Gastrocnemius medialis (tissue), 4 donors: ENCODE data around the gene LMBRD2. TPM values are rescaled to one million over a fixed set of nuclear protein-coding genes. Genes with fewer than 3 reads are reported as not detected.

Source experiments
- ATAC-seq, 2 donors: fragments of 150-250 bp; one replicate each; pipeline ENCODE4 v1.9.1; 2016
- DNase-seq, 2 donors: peaks; one replicate each; pipeline ENCODE4 v3.0.0-alpha.2; 2019
- H3K27ac ChIP-seq, 4 donors: fragments of 200-600 bp; sonication (generic); 1 replicate in 1 of 4; 2 replicates in 3 of 4; pipeline ENCODE4 v1.5.1; 2016 to 2018; ENCODE audit warnings: mild to moderate bottlenecking in 2 of 4, moderate library complexity in 1 of 4
- H3K27me3 ChIP-seq, 3 donors: fragments of 200-600 bp; sonication (generic) in 2 of 3; 1 replicate in 1 of 3; 2 replicates in 2 of 3; pipeline versions ENCODE4 v1.5.1 to v1.6.0; 2016 to 2019; ENCODE audit warnings: mild to moderate bottlenecking in 1 of 3, moderate library complexity in 1 of 3
- H3K36me3 ChIP-seq, 2 donors: fragments of 200-600 bp; sonication (generic) in 1 of 2; one replicate each; pipeline ENCODE4 v1.5.1; 2017 to 2018
- H3K4me1 ChIP-seq, 2 donors: fragments of 200-600 bp; sonication (generic) in 1 of 2; one replicate each; pipeline ENCODE4 v1.5.1; 2016 to 2017; ENCODE audit warnings: mild to moderate bottlenecking in 2 of 2
- H3K4me3 ChIP-seq, 4 donors: fragments of 200-600 bp; sonication (generic) in 3 of 4; 1 replicate in 1 of 4; 2 replicates in 3 of 4; pipeline ENCODE4 v1.5.1; 2016 to 2019; ENCODE audit warnings: mild to moderate bottlenecking in 2 of 4
- H3K9me3 ChIP-seq, 3 donors: fragments of 200-600 bp; sonication (generic) in 2 of 3; 1 replicate in 1 of 3; 2 replicates in 2 of 3; pipeline ENCODE4 v1.5.1; 2016 to 2019
- CTCF ChIP-seq, 5 experiments: fragments of 450-650 bp in 3 of 5; fragments of 200-600 bp in 2 of 5; sonication (generic) in 2 of 5; IDR thresholded peaks in 4 of 5; conservative IDR thresholded peaks in 1 of 5; 1 replicate in 4 of 5; 2 replicates in 1 of 5; pipeline ENCODE4 v1.5.1; 2016 to 2019; ENCODE audit warnings: antibody characterized with exemption in 5 of 5, mild to moderate bottlenecking in 3 of 5, moderate library complexity in 3 of 5
- POLR2A ChIP-seq, 2 donors: fragments of 450-650 bp; IDR thresholded peaks; one replicate each; pipeline ENCODE4 v1.6.1; 2017; ENCODE audit warnings: antibody characterized with exemption in 2 of 2, mild to moderate bottlenecking in 2 of 2, moderate library complexity in 2 of 2
- in situ Hi-C, 4 donors: fragments of 200-750 bp; cut with MboI; loops; one replicate each; pipeline versions ENCODE4 v1.15.0 to v1.8.0; 2017; ENCODE audit warnings: low sequenced_read_pairs in 4 of 4
- intact Hi-C: fragments of 100-400 bp; cut with DNase I; formaldehyde crosslinking; loops from one replicate; pipeline ENCODE4 v1.15.1; 2023; ENCODE audit warnings: low total_unique reads
- total RNA-seq, 4 donors: library from RNA; depleted of rRNA; stranded (reverse); fragments of >200 nt; gene quantifications; one replicate each; pipeline versions ENCODE4 v1.1.0 to v1.2.3, GENCODE V29; 2016

Gene LMBRD2
- total RNA-seq, 4 donors from 2014 or later, result 12.2 to 29.0 (median 21.3) TPM

- intact Hi-C loops (no loop called here), in situ Hi-C loops (no loop called here)
- no peak for ATAC-seq
These were observed 94.3 kb downstream of the LMBRD2 start for GRCh38 chr5:36057386-36057785.

DNA sequence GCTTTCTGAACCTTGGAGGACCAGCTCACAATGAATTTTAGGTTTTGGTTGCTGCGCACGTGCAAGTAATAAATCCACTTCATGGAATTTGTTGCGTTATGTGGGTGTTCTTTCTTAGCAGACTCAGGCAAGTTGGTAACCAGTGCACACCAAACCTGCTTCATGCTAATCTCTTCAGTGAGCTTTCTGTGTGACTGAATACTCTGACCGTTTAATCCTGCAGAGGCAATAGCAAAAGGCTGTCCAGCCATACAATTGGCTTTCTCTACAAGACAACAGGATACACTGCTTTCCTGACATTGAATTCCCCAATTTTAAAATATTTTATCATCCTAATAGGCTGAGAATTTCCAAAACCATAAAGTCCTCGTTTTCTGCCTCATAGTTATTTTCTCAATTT, 95.3 kb downstream of the LMBRD2 start:
- ATAC-seq, result no peak
- Histone ChIP-seq H3K36me3 (no peaks in the 10 kb centered on the region), H3K27me3 (no peaks in the 10 kb centered on the region), H3K9me3 (no peaks in the 10 kb centered on the region), H3K27ac (no peak overlapping the region), H3K4me3 (no peak overlapping the region), H3K4me1 (no peaks in the 10 kb centered on the region)
- no peak for TF ChIP-seq POLR2A (IDR thresholded peaks at IDR 0.05)
- no peak for TF ChIP-seq CTCF (IDR thresholded peaks at IDR 0.05 in 4 of 5, conservative IDR thresholded peaks at IDR 0.05 in 1 of 5)
- no peak for DNase-seq
- intact Hi-C loops, result no loop called here
- in situ Hi-C loops, result no loop called here

More at GRCh38 chr5:36057386-36057785, 94.3 kb downstream of the LMBRD2 start:
- no peaks in the 10 kb centered on the region for H3K36me3 ChIP-seq
- H3K4me3 ChIP-seq, result no peak overlapping the region
- TF ChIP-seq CTCF (IDR thresholded peaks at IDR 0.05 in 4 of 5, conservative IDR thresholded peaks at IDR 0.05 in 1 of 5) (no peak), POLR2A (IDR thresholded peaks at IDR 0.05) (no peak)
- H3K9me3 ChIP-seq, result no peaks in the 10 kb centered on the region
- no peaks in the 10 kb centered on the region for H3K4me1 ChIP-seq
- DNase-seq, result no peak
- no peak overlapping the region for H3K27ac ChIP-seq
- no peaks in the 10 kb centered on the region for H3K27me3 ChIP-seq

DNA sequence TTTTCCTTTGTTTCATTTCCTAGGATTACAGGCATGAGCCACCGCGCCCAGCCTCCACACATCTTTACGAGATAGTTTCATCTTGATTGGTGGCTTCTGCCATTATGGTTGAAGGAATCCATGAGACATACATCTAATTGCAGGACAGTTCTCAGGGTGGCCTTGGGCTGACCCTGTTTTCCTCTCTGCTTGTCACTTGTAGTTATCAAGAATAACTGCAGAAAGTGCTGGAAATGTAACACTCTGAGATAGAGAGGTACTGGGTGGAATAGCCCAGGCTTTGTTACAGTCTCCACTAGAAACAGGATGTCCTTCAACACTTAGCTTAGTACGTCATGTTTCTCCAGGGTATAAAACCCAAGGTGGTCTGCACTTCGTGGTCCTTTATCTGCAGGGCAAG, 95.7 kb downstream of the LMBRD2 start:
- H3K27ac ChIP-seq, result no peak overlapping the region
- H3K36me3 ChIP-seq, result no peaks in the 10 kb centered on the region
- no peaks in the 10 kb centered on the region for H3K27me3 ChIP-seq
- no peak overlapping the region for H3K4me3 ChIP-seq
- H3K4me1 ChIP-seq, result no peaks in the 10 kb centered on the region
- no peaks in the 10 kb centered on the region for H3K9me3 ChIP-seq
- no peak for TF ChIP-seq CTCF (IDR thresholded peaks at IDR 0.05 in 4 of 5, conservative IDR thresholded peaks at IDR 0.05 in 1 of 5)
- no peak for TF ChIP-seq POLR2A (IDR thresholded peaks at IDR 0.05)
- no peak for ATAC-seq
- intact Hi-C loops, result no loop called here
- no peak for DNase-seq
- in situ Hi-C loops, result no loop called here

DNA sequence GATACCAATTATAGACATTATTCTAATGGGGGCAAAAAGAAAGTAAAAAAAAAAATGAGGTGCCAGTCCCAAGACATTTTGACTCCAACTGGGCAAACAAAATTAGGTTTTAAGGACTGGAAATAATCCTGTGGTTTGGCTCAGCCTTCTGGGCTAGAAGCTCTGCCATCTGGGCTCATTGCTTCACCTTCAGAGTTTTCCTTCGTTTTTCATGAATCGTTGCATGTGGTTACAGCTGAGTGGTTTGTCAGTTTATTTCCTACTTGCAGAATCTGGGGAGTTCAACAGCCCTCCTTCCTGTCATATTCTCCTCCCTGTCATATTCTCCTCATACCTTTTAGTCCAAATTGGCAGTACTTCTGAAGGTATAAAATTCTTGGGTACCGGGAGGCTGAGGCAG, 97.0 kb downstream of the LMBRD2 start:
- Histone ChIP-seq H3K9me3 (no peaks in the 10 kb centered on the region), H3K4me3 (no peak overlapping the region), H3K27ac (no peak overlapping the region), H3K4me1 (no peaks in the 10 kb centered on the region), H3K36me3 (no peaks in the 10 kb centered on the region), H3K27me3 (no peaks in the 10 kb centered on the region)
- TF ChIP-seq CTCF (IDR thresholded peaks at IDR 0.05 in 4 of 5, conservative IDR thresholded peaks at IDR 0.05 in 1 of 5) (no peak), POLR2A (IDR thresholded peaks at IDR 0.05) (no peak)
- intact Hi-C loops, result no loop called here
- ATAC-seq (no peak), DNase-seq (no peak)
- in situ Hi-C loops, result no loop called here

GRCh38 chr5:36052538-36052937, 99.1 kb downstream of the LMBRD2 start:
- H3K27me3 ChIP-seq, result no peaks in the 10 kb centered on the region
- TF ChIP-seq POLR2A (IDR thresholded peaks at IDR 0.05), result no peak
- H3K4me1 ChIP-seq, result no peaks in the 10 kb centered on the region
- no peaks in the 10 kb centered on the region for H3K9me3 ChIP-seq
- DNase-seq (no peak), ATAC-seq (no peak)
- in situ Hi-C loops (no loop called here), intact Hi-C loops (no loop called here)
- H3K36me3 ChIP-seq, result no peaks in the 10 kb centered on the region
- H3K27ac ChIP-seq, result no peak overlapping the region
- H3K4me3 ChIP-seq, result no peak overlapping the region
